IPS-20b (cell line): Measurements from ENCODE around the gene ASB16.

Experiments used
- H3K27ac ChIP-seq: one replicate; pipeline ENCODE4 v1.5.1; 2013; ENCODE audit warnings: low read length
- H3K27me3 ChIP-seq: 2 replicates; pipeline ENCODE4 v1.6.1; 2013; ENCODE audit warnings: mild to moderate bottlenecking, low read length, inconsistent platforms; ENCODE audit not compliant: insufficient read depth
- H3K36me3 ChIP-seq: 2 replicates; pipeline ENCODE4 v1.6.1; 2013; ENCODE audit warnings: low read depth, mild to moderate bottlenecking, inconsistent platforms, low read length, moderate library complexity; ENCODE audit not compliant: insufficient read depth
- H3K4me1 ChIP-seq: 2 replicates; pipeline ENCODE4 v1.6.1; 2013; ENCODE audit warnings: mild to moderate bottlenecking, control low read depth, inconsistent platforms, low read length, moderate library complexity; ENCODE audit not compliant: insufficient read depth
- H3K4me3 ChIP-seq: 2 replicates; pipeline ENCODE4 v1.5.1; 2013; ENCODE audit warnings: mild to moderate bottlenecking, low read length, inconsistent platforms
- H3K9ac ChIP-seq: 2 replicates; pipeline ENCODE4 v1.6.1; 2013; ENCODE audit warnings: low read depth, mild to moderate bottlenecking, inconsistent platforms, low read length, moderate library complexity
- H3K9me3 ChIP-seq: 2 replicates; pipeline ENCODE4 v1.6.1; 2013; ENCODE audit warnings: mild to moderate bottlenecking, low read depth, low read length, inconsistent platforms; ENCODE audit not compliant: insufficient read depth

Gene ASB16

GRCh38 chr17:44155488-44155887 is 15.0 kb upstream of the ASB16 start:
- Histone ChIP-seq H3K9ac (no peak overlapping the region), H3K4me1 (no peaks in the 10 kb centered on the region), H3K36me3 (peaks cover 68% of the 10 kb centered on the region), H3K27ac (no peak overlapping the region), H3K9me3 (no peaks in the 10 kb centered on the region), H3K27me3 (no peaks in the 10 kb centered on the region), H3K4me3 (no peak overlapping the region)

- no peaks in the 10 kb centered on the region for H3K27me3 ChIP-seq
- H3K36me3 ChIP-seq = peaks cover 60% of the 10 kb centered on the region
- no peaks in the 10 kb centered on the region for H3K9me3 ChIP-seq
- no peak overlapping the region for H3K9ac ChIP-seq
- no peak overlapping the region for H3K27ac ChIP-seq
- no peaks in the 10 kb centered on the region for H3K4me1 ChIP-seq
- H3K4me3 ChIP-seq = no peak overlapping the region
Observed at GRCh38 chr17:44159519-44160210, 10.8 kb upstream of the ASB16 start.

DNA sequence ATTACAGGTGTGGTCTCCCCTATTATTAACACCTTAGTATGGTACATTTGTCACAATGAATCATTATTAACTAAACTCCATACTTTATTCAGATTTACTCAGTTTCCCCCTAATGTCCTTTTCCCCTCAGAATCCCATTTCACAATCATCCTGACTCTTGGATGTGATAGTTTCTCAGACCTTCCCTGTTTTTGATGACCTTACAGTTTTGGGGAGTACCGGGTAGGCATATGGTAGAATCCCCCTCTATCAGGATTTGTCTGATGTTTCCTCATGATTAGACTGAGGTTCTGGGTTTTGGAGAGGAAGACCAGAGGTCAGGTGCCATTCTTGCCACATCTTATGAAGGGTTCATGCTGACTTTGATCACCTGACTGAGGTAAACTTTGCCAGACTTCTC is 6.0 kb upstream of the ASB16 start:
- Histone ChIP-seq H3K27me3 (no peaks in the 10 kb centered on the region), H3K9ac (no peak overlapping the region), H3K9me3 (no peaks in the 10 kb centered on the region), H3K4me1 (no peaks in the 10 kb centered on the region), H3K27ac (no peak overlapping the region), H3K36me3 (peaks cover 24% of the 10 kb centered on the region), H3K4me3 (no peak overlapping the region)

DNA sequence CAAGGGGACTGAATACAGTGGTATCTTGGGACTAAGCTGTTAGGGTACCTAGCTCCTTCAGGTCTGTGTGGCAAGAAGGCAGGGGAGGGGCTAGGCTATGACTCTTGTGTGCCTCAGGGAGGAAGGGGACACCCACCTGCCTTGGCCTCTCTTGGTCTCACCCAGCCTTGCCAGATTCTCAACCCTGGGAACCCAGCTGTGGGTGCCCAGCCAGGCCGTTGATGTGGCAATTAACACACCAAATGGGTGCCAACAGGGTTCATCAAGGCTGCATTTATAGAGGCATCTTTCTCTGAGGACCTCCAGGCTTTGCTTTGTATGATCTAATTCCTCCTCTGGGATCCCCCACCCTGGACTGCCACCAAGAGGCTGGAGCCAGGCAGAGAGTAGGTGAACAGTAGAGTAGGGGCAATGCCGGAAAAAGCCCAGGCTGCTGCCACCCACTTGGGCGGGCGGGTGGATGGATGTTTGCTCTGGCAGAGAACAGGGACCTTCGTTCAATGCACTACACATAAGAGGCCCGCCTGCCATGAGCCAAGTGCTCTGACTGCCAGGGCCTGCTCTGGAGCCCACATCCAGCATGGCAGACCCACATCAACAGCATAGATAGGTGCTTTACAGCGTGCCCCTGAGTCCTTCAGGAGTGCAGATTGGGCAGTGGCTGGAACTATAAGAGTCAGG is 3.2 kb upstream of the ASB16 start:
- no peak overlapping the region for H3K9ac ChIP-seq
- H3K27me3 ChIP-seq = no peaks in the 10 kb centered on the region
- H3K4me3 ChIP-seq = no peak overlapping the region
- H3K27ac ChIP-seq = no peak overlapping the region
- H3K9me3 ChIP-seq = no peaks in the 10 kb centered on the region
- H3K4me1 ChIP-seq = no peaks in the 10 kb centered on the region; the same call in 1 of the 2 replicates
- H3K36me3 ChIP-seq = peaks cover 5% of the 10 kb centered on the region

DNA sequence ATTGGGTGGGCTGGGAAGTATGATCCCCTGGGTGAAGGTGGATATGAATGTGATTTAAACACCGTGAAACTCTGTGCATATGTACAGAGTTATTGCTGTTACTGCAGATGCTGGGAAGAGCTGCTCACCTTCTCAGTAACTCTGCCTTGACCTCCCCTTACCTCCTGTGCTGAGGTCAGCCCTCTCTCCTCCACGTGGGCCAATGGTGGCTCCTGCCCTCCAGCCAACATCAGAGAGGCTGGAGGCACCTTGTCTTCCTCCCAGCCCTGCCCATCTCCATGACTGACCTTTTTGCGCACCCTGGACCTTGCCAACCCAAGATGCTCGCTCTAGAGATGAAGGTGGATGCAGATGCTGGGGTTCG is 387 bp upstream of the ASB16 start:
- no peak overlapping the region; the same call in 1 of the 2 replicates for H3K4me3 ChIP-seq
- H3K4me1 ChIP-seq = no peaks in the 10 kb centered on the region; the same call in 1 of the 2 replicates
- H3K27ac ChIP-seq = no peak overlapping the region
- no peaks in the 10 kb centered on the region for H3K36me3 ChIP-seq
- H3K9ac ChIP-seq = peak overlapping the region; percentile 46; the same call in 1 of the 2 replicates
- H3K9me3 ChIP-seq = no peaks in the 10 kb centered on the region
- no peaks in the 10 kb centered on the region for H3K27me3 ChIP-seq

GRCh38 chr17:44171931-44172455 is 1.5 kb downstream of the ASB16 start:
- Histone ChIP-seq H3K36me3 (peaks cover 10% of the 10 kb centered on the region), H3K9me3 (no peaks in the 10 kb centered on the region), H3K4me3 (no peak overlapping the region), H3K9ac (no peak overlapping the region), H3K27ac (no peak overlapping the region), H3K27me3 (no peaks in the 10 kb centered on the region), H3K4me1 (no peaks in the 10 kb centered on the region; the same call in 1 of the 2 replicates)

GRCh38 chr17:44174427-44174826 is 3.9 kb downstream of the ASB16 start:
- H3K36me3 ChIP-seq = peaks cover 25% of the 10 kb centered on the region
- H3K9me3 ChIP-seq = no peaks in the 10 kb centered on the region
- no peaks in the 10 kb centered on the region for H3K27me3 ChIP-seq
- H3K27ac ChIP-seq = no peak overlapping the region
- no peaks in the 10 kb centered on the region; the same call in 1 of the 2 replicates for H3K4me1 ChIP-seq
- no peak overlapping the region for H3K4me3 ChIP-seq
- no peak overlapping the region for H3K9ac ChIP-seq

GRCh38 chr17:44176257-44176656 is 5.8 kb downstream of the ASB16 start:
- H3K9ac ChIP-seq = no peak overlapping the region
- H3K27me3 ChIP-seq = no peaks in the 10 kb centered on the region
- H3K36me3 ChIP-seq = peaks cover 25% of the 10 kb centered on the region
- no peaks in the 10 kb centered on the region for H3K4me1 ChIP-seq
- no peaks in the 10 kb centered on the region for H3K9me3 ChIP-seq
- H3K27ac ChIP-seq = no peak overlapping the region
- no peak overlapping the region for H3K4me3 ChIP-seq

- peaks cover 30% of the 10 kb centered on the region for H3K36me3 ChIP-seq
- H3K27me3 ChIP-seq = no peaks in the 10 kb centered on the region
- no peak overlapping the region for H3K27ac ChIP-seq
- H3K9me3 ChIP-seq = no peaks in the 10 kb centered on the region
- no peak overlapping the region for H3K9ac ChIP-seq
- H3K4me1 ChIP-seq = no peaks in the 10 kb centered on the region
- no peak overlapping the region for H3K4me3 ChIP-seq
Observed at GRCh38 chr17:44176671-44177501, 6.4 kb downstream of the ASB16 start.

- no peaks in the 10 kb centered on the region for H3K9me3 ChIP-seq
- no peaks in the 10 kb centered on the region for H3K27me3 ChIP-seq
- H3K4me3 ChIP-seq = no peak overlapping the region
- H3K4me1 ChIP-seq = no peaks in the 10 kb centered on the region
- H3K27ac ChIP-seq = no peak overlapping the region
- no peak overlapping the region for H3K9ac ChIP-seq
- H3K36me3 ChIP-seq = peaks cover 38% of the 10 kb centered on the region
Observed at GRCh38 chr17:44177640-44178039, 7.1 kb downstream of the ASB16 start.

GRCh38 chr17:44178133-44178532 is 7.6 kb downstream of the ASB16 start:
- H3K9me3 ChIP-seq = no peaks in the 10 kb centered on the region
- H3K4me3 ChIP-seq = no peak overlapping the region
- H3K4me1 ChIP-seq = no peaks in the 10 kb centered on the region
- H3K9ac ChIP-seq = no peak overlapping the region
- no peaks in the 10 kb centered on the region for H3K27me3 ChIP-seq
- no peak overlapping the region for H3K27ac ChIP-seq
- H3K36me3 ChIP-seq = peaks cover 41% of the 10 kb centered on the region
